Globus pallidus (tissue), 1 donor: ENCODE data around the gene COL18A1.
"Not testable (repeated sequence)": the region's sequence is repeated elsewhere in the genome, so short reads cannot be mapped to it uniquely, and the experiment has no call there.

ENCODE experiments used
- DNase-seq: peaks from one replicate; pipeline ENCODE4 v3.0.0-alpha.2; 2015; ENCODE audit warnings: low spot score

Gene COL18A1

DNA sequence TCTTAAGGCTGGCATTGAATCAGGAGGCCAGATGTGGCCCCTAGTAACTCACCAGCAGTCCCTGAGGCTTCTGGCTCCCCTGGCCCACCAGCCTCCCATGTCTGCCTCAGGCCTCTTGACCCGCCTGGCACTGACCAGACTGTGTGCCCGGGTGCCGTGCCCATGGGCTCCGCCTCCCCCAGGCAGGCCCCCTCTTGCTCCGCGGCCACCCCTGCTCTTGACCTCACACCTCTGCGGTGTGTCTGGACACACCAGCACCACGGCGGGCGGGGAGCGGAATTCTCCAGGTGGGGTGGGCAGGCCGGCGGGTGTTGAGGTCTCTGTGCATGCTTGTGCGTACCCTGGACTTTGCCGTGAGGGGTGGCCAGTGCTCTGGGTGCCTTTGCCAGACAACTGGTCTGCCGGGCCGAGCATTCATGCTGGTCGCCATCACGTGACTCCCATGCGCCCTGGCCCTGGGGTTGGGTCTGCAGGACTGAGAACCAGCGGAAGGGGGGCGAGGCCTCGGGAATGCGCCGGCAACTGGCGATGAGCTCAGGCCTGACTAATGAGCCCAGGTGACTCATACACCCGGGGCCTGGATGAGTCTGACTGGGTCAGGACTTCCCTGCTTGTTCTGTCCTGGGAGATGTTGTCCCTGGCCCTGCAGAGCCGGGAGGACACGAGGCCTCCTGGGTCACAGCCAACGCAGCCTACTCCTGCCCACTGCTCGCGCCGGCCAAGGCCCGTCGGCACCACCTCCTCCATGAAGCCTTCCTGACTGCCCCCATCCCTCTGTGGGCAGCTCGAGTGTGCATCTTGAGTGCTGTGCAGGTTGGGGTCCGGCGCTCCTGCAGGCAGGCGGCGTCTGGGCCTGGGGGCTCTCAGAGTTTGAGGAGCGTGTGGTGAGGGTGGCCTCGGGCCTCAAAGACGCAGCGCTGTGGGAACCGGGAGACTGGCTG lies 22.6 kb downstream of the COL18A1 start:
- DNase-seq, result no peak

DNA sequence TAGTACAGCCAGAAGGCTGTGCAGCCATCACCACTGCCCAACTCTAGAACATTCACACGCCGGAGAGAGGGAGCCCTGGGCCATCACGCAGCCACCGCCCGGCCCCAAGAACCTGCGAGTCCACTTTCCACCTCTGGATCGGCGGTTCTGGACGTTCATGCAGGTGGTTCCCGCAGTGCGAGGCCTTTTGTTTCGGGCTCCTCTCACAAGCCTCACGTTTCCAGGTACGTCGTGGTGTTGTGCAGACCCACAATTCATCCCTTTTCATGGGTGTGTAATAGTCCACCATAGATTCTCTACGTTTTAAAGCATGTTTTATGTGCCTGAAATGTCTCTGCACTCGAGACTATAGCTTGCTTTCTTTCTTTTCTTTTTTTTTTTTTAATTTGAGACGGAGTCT lies 23.6 kb downstream of the COL18A1 start:
- DNase-seq, result no peak

DNA sequence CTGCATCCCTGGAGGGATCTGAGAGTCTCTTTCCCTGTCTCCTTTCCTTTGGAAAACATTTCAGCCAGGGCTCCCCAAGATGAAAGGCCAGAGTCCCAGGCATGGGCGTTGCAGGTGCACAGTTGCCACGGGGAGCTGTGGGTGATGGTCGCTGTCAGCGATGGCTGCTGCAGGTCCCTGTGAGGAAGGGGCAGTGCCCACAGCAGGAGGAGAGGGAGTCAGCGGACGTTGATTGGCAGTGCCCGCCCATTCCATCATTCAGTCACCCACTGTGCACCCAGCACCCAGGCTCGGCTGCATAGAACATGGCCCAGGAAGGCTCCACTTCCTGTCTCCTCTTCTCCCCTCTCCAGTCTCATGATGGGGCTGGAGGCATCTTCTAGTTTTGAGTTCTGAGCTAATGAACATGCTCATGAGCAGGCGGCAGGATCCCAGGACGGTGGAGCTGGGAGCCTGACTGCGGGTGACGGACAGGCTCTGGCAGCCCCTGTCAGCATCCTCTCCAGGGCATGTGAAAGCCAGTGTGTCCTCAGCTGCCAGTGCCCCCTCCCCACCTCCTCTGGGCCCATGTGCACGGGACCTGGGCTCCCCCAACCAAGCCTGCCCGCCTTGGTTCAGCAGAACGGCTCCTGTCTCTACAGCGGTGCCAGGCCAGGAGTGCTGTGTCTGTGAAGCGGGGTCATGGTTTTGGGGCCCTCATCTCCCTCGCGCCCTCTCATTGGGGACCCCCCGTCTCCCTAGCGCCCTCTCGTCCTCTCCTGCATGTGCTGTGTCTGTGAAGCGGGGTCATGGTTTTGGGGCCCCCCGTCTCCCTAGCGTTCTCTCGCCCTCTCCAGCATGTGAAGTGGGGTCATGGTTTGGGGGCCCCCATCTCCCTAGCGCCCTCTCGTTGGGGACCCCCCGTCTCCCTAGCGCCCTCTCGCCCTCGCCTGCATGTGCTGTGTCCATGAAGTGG lies 24.5 kb downstream of the COL18A1 start:
- no peak for DNase-seq

DNA sequence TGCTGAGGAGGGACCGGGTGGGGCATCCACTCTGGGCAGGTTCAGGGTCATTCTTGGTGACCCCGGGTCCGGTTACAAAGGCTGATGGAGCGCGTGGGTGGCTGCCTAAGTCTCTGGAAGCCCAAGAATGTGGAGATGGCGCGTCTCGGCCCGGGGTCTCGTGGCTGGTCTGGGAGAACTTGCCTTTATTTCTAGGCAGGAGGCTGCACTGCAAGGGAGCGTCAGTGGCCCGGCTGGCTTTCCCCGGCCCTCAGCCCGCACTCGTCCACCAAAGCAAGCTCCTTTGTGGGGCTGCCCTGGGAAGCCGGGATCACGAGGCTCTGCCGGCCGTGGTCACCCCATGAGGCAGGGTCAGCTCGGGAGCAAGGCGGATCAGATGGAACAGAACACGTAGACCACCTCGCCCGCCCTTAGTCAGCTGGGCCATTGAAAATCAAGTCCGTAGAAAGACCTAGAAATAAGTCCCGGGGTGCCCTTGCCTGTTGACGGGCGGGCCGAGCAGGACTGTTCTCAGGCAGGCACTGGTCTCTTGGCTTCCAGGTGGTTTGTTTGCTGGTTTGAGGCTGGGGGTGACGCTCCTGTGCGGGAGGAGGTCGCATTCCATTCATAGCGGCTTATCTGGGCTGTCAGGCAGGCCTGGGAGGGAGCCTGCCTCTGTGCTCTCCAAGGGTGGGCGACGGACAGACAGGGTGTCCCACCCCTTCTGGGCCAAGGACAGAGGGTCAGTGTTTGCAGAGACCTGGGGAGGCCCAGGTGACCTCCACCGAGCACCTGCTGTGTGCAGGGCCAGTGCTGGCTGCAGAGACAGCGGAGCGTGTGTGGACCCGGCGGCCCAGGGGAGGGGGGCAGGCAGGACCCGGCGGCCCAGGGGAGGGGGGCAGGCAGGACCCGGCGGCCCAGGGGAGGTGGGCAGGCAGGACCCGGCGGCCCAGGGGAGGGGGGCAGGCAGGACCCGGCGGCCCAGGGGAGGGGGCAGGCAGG lies 25.8 kb downstream of the COL18A1 start:
- no peak for DNase-seq

DNA sequence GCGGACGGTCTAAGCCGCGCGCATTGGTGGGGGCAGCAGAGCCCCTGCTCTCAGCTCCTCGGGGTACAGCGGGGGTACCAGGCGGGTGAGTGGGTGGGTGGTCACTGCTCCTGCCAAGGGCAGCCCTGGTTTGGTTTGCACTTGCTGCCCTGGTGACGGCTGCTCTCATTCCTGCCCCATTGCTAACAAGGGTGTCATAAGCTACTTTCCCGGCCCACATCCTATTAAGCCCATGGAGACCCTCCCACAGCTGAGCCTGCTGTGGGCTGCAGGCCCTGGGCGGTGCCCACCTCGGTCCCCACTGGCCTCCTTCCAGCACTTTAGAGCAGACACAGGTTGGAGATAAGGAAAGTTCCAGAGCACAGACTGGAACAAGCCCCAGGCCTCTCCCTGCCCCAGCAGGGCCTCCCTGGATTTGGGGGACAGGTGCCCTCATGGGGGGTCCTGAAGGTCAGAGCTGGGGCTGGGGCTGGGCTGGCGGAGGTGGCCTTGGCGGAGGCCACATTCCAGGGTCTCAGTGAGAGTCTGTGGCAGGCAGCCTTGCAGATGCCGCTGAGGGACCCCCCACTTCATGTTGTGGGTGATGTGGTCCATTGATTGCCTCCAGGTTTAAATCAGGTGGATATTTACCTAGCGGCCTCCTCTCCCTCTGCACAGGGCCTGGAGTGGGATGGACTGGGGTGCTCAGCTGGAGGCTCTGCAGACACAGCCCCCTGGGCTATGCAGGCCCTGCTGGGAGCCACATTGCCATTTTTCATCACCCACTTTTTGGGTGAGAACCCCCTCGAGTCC lies 27.0 kb downstream of the COL18A1 start:
- no peak for DNase-seq

DNA sequence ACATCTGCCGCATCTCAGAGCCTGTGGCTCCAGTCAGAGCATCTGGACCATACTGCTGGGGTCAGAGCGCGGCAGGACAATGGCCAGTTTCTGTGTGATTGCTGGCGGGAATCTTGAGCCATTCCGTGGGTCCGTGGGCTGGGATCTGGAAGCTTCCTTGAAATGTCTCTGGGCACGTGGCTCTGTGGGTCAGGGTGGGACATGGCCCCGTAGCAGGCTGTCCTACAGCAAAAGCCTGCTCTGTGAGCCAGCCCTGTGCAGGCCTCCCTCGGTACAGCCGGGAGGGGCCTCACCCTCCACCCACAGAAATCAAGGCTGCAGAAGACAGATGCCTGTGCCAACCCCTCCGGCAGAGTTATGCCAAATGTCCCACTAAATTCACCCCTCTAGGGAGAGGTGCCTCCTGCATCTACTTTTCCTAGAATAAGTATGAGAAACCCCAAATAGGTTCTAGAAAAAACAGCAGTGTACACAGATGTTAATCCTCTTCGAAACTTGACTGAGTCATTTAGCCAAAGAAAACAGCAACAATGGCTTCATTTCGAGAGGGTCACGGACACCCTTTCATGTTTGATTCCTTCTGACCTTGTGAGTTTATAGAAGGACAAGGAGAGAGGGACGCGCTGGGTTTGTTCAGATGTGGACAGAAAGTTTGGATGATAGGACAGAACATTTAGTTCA lies 27.8 kb downstream of the COL18A1 start:
- no peak for DNase-seq

DNA sequence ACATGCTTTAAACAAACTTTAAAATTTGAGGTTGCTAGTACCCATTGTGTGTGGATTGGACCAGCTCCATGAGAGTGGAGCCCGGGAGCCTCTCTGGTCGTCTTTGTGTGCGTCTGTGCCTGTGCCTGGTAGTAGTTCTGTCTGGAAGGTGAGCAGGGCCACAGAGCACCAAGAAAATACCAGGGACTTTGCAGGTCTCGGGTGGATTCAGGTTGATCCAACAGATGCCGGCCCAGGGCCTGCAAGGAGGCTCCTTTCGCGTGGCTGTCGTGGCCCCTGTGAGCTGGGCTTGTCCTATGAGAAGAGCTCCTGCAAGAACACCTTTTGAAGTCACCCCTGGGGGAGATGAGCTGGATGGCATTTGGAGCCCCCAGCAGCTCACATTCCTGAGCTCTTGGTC lies 28.3 kb downstream of the COL18A1 start:
- no peak for DNase-seq

DNA sequence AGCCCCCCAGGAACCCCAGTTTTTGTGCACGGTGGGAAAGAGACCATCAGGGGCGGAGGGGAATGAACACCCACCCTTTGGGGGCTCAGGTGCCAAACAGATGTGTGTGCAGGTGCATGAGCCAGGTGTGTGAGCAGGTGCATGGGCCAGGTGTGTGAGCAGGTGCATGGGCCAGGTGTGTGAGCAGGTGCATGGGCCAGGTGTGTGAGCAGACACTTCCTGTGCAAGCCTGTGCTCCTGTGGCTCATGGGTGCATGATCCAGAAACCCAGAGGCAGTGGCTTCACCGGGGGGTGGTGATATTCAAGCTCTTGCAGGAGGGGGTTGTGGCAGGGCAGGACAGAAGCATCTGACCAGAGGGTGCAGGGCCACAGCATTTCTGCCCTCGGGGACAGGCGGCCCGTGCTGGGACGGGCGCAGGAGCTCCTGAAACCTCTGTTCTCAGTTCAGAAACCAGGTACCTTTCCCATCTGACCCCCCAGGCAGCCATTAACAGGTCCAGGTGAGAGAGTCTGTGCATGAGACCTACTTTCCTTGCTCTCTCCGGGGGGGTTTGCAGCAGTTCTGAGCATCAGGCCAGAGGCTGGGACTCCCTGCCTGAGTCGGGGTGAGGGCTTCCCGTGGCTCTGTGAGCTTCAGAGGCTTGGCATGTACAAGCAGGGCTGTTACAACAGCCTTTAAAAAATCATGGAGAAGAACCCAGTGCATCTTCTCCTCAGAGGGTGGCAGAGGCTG lies 29.1 kb downstream of the COL18A1 start:
- no peak for DNase-seq

DNA sequence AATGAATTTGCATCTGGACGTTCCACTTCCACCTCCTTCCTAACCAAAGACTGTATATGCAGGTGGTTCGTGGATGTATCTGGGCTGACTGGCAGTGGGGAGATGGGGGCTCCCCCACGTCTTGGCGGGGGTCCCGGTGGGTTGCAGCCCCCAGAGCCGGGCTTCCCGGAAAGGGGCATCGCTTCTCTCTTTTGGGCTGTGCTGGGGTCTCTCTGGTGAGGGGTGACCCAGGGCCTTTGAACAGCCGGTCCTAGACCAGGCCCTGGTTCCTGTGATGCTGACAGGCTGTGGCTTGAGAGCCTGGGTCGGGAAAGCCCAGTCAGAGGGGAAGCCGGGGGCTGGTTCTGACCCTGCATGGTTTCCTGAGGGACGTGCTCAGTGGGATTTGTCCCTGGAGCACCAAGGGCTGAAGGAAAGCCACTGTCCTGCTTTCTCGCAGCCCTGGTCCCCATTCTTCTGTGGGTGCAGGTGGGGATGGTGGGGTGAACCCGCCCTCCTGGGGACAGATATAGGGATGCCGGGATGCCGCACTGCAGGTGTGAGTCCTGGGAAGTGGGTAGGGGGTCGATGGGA lies 29.8 kb downstream of the COL18A1 start:
- DNase-seq, result no peak

DNA sequence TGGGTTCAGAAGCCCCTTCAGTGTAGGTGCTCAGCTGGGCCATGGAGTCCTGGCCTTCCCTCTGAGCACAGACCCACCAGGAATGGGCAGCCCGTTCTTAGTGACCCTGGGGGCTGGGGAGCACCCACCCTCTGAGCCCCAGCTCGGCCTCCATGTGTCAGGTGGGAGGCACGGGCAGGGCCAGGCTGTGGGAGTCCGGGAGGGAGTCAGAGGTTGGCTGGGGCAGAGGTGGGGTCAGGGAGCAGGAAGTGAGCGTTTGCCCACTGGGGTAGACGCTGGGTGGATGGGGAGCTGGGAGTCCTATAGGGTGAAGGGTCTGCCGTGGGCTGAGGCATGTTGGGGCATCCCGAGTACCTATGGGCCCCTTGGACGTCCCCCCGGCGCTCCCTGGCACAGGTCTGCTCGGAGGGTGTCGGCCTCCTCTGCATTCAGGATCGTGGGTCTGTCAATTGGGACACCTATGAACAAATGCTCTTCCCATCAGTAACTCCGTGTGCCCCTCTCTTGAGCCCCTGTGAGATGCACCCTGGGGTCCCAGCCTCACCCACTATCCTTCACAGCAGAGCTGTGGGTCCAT lies 30.5 kb downstream of the COL18A1 start:
- no peak for DNase-seq

DNA sequence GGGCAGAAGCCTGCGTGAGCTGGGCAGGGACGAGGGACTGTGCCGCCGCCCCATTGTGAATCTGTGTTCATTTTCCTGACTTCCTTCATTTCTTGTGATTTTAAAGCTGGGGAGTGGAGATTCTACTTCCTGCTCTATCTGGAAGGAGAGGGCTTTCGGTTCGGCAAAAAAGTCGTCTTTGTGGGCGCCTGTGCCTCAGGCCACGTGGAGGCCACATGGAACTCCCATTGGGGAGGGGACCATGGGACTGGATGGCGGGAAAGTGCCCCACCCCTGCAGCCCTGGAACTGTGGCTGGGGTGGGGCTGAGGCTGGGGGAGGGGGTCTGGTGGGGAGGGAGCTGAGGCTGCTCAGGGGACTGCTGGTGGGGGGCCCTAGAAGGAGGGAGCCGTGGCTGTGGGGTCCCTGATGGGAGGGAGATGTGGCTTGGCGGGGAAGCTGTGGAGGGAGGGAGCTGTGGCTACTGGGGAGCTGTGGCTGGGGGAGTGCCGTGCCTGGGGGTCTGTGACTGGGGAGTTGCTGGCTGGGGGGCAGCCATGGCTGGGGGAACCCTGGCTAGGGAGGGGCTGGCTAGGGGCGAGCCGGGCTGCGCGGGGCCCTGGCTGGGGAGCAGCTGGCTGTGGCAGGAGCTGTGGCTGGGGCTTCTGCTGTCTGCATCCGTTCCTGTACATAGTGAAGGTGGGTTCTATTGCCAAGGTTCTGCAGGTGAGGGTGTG lies 31.5 kb downstream of the COL18A1 start:
- no peak for DNase-seq

DNA sequence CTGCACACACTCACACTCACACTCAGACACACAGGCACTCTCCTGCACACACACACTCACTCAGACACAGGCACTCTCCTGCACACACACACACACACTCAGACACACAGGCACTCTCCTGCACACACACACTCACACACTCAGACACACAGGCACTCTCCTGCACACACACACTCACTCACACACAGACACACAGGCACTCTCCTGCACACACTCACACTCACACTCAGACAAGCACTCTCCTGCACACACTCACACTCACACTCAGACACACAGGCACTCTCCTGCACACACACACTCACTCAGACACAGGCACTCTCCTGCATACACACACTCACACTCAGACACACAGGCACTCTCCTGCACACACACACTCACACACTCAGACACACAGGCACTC lies 32.9 kb downstream of the COL18A1 start:
- DNase-seq, result not testable (repeated sequence)

DNA sequence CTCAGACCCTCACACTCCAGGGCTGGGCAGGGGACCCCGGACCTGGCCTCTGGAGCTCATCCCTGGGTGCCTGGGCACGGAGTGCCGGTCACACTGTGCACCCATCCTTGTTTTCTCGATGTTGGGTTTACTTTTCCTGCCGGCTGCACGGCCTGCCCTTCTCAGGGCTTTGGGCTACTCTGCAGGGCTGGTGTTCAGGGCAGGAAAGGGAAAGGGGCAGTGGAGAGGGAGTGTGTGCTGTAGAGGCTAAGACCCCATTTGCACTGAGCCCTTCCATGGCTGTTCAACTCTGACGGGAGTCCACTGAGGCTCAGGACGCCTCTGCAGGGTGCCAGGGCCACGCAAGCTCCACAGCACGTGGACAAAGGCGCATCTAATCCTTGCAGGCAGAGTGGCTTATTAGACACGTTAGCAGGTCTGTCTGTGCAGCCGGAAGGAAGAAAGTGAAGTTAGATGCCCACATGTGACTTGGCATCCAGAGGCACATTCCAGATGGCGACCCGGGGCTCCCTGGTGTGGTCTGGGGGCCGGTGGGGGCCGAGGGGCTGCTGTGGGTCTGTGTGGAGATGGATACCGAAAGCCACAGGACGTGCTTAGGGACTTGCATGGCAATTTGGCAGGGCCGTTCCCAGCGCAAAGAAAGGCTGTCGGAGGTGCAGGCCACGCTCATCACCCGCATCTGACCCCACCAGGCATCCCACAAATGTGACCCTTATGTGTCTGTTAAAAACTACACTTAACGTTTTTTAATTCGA lies 33.6 kb downstream of the COL18A1 start:
- no peak for DNase-seq

DNA sequence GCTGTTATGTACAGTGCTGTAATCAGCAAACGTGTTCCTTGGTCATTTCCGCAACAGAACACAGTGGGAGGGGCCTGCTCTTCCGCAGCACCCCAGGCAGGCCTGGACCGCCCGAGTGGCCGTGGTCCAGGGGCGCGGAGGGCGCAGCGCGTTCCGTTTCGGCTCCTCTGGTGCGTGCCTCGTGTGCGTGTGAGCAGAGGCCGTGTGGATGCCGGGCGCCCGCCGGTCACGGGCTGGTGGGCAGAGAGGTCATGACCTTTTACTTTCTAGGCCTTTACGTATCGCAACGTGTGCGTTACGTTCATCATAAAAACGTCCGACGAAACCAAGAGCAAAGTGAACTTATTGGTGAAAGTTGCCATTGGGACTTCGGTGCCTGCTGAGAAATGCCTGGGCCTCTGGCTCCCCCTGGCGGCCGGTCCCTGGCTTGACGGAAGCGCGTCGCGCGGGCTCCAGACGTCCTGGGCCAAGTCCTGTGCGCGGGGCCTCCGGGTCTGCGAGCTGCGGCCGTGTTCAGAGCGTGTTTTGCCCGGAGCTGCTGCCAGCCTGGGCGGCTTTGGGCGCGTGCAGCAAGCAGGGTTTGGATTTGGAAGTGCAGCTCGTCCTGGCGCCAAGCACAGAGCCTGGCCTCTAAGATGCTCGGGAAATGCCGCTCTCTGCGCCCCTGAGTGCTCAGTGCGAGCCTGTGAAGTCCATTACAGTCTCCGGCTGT lies 34.4 kb downstream of the COL18A1 start:
- peak; percentile 72 for DNase-seq

DNA sequence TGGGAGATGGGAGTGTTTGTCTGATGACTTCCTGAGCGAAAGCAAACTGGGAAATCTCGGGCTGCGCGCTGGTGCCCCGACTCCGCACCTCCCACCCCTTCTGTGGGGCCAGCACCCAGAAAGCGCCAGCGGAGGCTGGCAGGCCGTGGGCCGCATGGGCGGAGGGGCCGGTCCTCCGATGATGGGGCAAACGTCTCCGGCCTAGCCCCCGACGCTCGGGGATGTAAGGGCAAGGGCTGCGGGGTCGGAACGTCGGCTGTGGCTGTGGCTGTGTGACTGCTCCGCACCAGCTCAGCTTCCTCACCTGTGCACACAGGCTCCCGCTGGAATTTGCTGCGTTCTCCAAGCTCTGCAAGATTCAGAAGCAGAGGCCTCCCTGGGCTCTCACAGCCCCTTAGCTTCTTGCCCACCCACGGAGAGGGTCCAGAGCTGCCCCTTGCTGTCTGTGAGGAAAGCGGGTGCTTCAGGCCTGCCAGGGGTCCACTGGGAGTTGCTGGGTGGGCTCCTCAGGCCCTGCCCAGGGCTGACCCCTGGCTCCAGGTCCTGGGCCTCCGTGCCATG lies 35.0 kb downstream of the COL18A1 start:
- no peak for DNase-seq

DNA sequence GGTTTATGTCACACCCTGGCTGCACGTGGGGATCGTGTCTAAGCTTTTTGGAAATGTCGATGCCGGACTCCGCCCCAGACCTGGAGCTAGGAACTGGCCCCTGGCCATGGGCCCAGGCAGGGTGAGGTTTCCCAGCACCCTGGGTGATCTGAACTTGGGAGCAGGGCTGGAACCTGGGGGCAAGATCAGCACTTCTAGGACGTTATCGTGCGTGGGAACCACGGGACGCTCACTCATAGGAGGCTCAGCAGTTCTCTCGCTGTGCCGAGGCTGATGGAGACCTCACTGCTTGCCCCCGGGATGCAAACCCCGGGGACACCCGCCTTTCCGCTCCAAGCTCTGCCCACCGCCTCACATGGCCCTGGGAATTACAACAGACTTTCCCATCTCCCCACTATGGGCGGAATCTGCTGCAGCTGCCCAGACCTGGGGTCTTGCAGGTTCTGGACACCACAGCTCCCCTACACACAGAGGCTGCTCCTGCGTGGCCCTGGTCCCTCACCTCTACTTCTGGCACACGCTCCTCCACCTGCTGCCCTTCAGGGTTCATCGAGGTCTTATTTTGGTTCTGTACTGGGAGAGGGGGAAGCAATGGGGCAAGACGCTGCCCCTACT lies 35.9 kb downstream of the COL18A1 start:
- DNase-seq, result no peak
